Measurements from ENCODE around the gene PSTK. TPM values are rescaled to one million over a fixed set of nuclear protein-coding genes. Genes with fewer than 3 reads are reported as not detected.

PSTK gene
- total and polyA plus RNA-seq, 2 of the 13 experiments (the other 11 are each of a cell fraction or from before 2014, with no cell fraction given), result 8.2 to 9.3 TPM

DNA sequence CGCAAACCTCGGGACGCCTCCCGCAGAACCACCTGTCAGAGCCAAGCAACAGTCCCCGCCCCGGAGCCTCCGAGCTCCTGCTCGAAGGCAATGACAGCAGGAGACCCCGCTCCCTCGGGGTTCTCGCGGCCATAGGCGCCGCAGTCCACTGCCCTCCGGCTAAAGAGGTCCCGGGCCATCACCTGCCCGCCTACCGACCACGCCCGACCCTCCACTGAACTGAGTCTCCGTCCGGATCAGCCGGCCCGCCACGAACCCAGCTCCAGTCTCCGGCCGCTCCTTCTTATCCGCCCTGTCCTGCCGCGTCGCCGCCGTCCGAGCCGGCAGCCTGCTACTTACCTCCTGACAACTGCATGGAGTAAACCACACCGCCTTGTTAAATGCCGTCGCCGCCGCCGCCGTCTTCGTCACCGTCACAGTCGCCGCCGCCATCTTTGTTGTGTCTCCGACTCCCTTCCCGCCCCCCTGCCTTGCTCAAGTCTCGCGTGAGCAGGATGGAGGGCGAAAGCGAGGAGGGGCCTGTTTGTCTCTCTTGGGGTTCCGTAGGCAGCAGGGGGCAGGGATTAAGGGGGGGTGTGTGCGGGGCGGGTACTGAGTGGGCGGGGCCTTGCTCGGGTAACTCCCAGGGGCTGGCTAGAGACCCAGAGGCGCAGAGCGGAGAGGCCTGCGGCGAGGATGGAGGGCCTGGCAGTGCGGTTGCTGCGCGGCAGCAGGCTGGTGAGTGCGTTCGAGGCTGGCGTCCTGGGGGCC, 28.3 kb downstream of the PSTK start, which contains the start of the genes ACADSB and IKZF5 (continued):
- TF ChIP-seq ZNF17 (CRISPR knock-in tag; IDR thresholded peaks at IDR 0.05), result no peak
- TF ChIP-seq EED (CRISPR knock-in tag; IDR thresholded peaks at IDR 0.05), result no peak
- peak; percentile 86 for TF ChIP-seq ASH2L (IDR thresholded peaks at IDR 0.05; ENCODE audit: insufficient read length, low read depth, low read length)
- TF ChIP-seq FOXA3 (CRISPR knock-in tag; IDR thresholded peaks at IDR 0.05), result peak; percentile 45; the same call in 1 of the 2 replicates
- no peak for TF ChIP-seq ZSCAN12 (CRISPR knock-in tag; IDR thresholded peaks at IDR 0.05)
- TF ChIP-seq TBL1XR1 (IDR thresholded peaks at IDR 0.05; ENCODE audit: borderline replicate concordance, low read length, partially characterized antibody), result peak; percentile 44
- TF ChIP-seq JDP2 (CRISPR knock-in tag; IDR thresholded peaks at IDR 0.05; ENCODE audit: borderline replicate concordance), result no peak
- peak; percentile 93; the same call in 1 of the 2 replicates for TF ChIP-seq KMT2B (CRISPR knock-in tag; IDR thresholded peaks at IDR 0.05)
- TF ChIP-seq ZNF567 (CRISPR knock-in tag; IDR thresholded peaks at IDR 0.05; ENCODE audit: borderline replicate concordance), result no peak; the same call in 1 of the 2 replicates
- peak; percentile 96 for TF ChIP-seq MAZ (IDR thresholded peaks at IDR 0.05; ENCODE audit: borderline replicate concordance, low read depth, low read length)
- TF ChIP-seq MAZ (CRISPR knock-in tag; IDR thresholded peaks at IDR 0.05; ENCODE audit: low read depth), result peak; percentile 73; the same call in 1 of the 2 replicates
- 0 out of 2 replicates have a peak, but pooled peaks have one; percentile 34 for TF ChIP-seq CAMTA2 (CRISPR knock-in tag; IDR thresholded peaks at IDR 0.05; ENCODE audit: borderline replicate concordance)
- no peak for TF ChIP-seq ZNF207 (IDR thresholded peaks at IDR 0.05; ENCODE audit: borderline replicate concordance)
- TF ChIP-seq ZNF616 (CRISPR knock-in tag; IDR thresholded peaks at IDR 0.05; ENCODE audit: low read depth), result peak; percentile 70; the same call in 1 of the 2 replicates
- TF ChIP-seq ZNF382 (CRISPR knock-in tag; IDR thresholded peaks at IDR 0.05; ENCODE audit: borderline replicate concordance), result no peak
- TF ChIP-seq, protein P1, sequence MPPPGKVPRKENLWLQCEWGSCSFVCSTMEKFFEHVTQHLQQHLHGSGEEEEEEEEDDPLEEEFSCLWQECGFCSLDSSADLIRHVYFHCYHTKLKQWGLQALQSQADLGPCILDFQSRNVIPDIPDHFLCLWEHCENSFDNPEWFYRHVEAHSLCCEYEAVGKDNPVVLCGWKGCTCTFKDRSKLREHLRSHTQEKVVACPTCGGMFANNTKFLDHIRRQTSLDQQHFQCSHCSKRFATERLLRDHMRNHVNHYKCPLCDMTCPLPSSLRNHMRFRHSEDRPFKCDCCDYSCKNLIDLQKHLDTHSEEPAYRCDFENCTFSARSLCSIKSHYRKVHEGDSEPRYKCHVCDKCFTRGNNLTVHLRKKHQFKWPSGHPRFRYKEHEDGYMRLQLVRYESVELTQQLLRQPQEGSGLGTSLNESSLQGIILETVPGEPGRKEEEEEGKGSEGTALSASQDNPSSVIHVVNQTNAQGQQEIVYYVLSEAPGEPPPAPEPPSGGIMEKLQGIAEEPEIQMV (CRISPR knock-in tag; IDR thresholded peaks at IDR 0.05; ENCODE audit: low read depth), result no peak
- no peak for TF ChIP-seq LCORL (IDR thresholded peaks at IDR 0.05)
- TF ChIP-seq LCORL (CRISPR knock-in tag; IDR thresholded peaks at IDR 0.05), result peak; percentile 52; the same call in 1 of the 2 replicates
- TF ChIP-seq GABPB1 (CRISPR knock-in tag; IDR thresholded peaks at IDR 0.05), result peak; percentile 73
- TF ChIP-seq ZNF747 (CRISPR knock-in tag; IDR thresholded peaks at IDR 0.05; ENCODE audit: borderline replicate concordance), result no peak
- TF ChIP-seq PHF8 (CRISPR knock-in tag; IDR thresholded peaks at IDR 0.05), result peak; percentile 89
- no peak for TF ChIP-seq ZNF121 (CRISPR knock-in tag; IDR thresholded peaks at IDR 0.05)
- TF ChIP-seq, protein P2, sequence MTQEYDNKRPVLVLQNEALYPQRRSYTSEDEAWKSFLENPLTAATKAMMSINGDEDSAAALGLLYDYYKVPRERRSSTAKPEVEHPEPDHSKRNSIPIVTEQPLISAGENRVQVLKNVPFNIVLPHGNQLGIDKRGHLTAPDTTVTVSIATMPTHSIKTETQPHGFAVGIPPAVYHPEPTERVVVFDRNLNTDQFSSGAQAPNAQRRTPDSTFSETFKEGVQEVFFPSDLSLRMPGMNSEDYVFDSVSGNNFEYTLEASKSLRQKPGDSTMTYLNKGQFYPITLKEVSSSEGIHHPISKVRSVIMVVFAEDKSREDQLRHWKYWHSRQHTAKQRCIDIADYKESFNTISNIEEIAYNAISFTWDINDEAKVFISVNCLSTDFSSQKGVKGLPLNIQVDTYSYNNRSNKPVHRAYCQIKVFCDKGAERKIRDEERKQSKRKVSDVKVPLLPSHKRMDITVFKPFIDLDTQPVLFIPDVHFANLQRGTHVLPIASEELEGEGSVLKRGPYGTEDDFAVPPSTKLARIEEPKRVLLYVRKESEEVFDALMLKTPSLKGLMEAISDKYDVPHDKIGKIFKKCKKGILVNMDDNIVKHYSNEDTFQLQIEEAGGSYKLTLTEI (CRISPR knock-in tag; conservative IDR thresholded peaks at IDR 0.05), result no peak
- peak; percentile 27; the same call in 1 of the 2 replicates for TF ChIP-seq ZBTB7B (CRISPR knock-in tag; IDR thresholded peaks at IDR 0.05)
- TF ChIP-seq JUNB (CRISPR knock-in tag; IDR thresholded peaks at IDR 0.05; ENCODE audit: borderline replicate concordance), result 0 out of 2 replicates have a peak, but pooled peaks have one; percentile 18
- peak; percentile 43 for TF ChIP-seq SKI (IDR thresholded peaks at IDR 0.05; ENCODE audit: partially characterized antibody)
- TF ChIP-seq HDAC2 (CRISPR knock-in tag; IDR thresholded peaks at IDR 0.05), result peak; percentile 27; the same call in 1 of the 2 replicates
- TF ChIP-seq, protein P3, sequence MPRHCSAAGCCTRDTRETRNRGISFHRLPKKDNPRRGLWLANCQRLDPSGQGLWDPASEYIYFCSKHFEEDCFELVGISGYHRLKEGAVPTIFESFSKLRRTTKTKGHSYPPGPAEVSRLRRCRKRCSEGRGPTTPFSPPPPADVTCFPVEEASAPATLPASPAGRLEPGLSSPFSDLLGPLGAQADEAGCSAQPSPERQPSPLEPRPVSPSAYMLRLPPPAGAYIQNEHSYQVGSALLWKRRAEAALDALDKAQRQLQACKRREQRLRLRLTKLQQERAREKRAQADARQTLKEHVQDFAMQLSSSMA (CRISPR knock-in tag; IDR thresholded peaks at IDR 0.05), result peak; percentile 99
